Measurements from ENCODE around the gene POLR2H. TPM values are rescaled to one million over a fixed set of nuclear protein-coding genes. Genes with fewer than 3 reads are reported as not detected.

POLR2H gene
- total and polyA plus RNA-seq, 2 of the 4 experiments (the other 2 are of a cell fraction), result 47.7 to 130 TPM

DNA sequence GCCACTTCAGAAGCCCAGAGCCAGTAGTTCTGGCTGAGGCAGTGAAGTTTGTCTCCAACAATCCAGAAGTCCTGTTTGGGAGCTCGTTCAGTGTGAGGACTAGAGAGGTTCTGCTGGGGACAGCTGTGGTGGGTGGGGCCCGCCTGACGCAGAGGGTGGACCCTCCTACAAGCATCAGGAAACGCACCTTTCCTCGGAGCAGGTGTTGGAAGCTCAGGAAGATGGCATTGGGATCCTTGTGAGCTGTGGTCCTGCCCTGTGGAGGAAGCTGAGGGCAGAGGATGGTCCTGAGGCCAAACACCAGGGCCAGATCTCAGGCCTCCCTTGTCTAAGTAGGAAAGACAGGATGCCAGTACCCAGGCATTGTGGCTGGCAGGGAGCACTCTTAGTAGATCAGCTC, 11.4 kb downstream of the POLR2H start:
- CTCF ChIA-PET, result interaction anchor here (1.2 to 1.9 kb wide), 2 partner anchors 125 to 142 kb away, joined by 4 to 30 read pairs; no protein-coding TSS in a partner anchor

More for the DNA sequence above, 11.4 kb downstream of the POLR2H start:
- 0 out of 2 replicates have a peak, but pooled peaks cover 6% of the 10 kb centered on the region for H3K4me1 ChIP-seq (ENCODE audit: control insufficient read depth, insufficient read depth, low read length)
- no peaks in the 10 kb centered on the region for H3K9me1 ChIP-seq (ENCODE audit: insufficient read depth, low read length)
- dilution Hi-C loops (cut with HindIII; ENCODE audit: low sequenced_read_pairs, unreplicated experiment), result loop anchor here (25.0 kb wide), 1 partner anchor 164 kb away; no protein-coding TSS in a partner anchor
- no peak overlapping the region for H3K23ac ChIP-seq (ENCODE audit: low read depth, low read length)
- H3K9me3 ChIP-seq (ENCODE audit: control insufficient read depth, insufficient read depth, low read length), result no peaks in the 10 kb centered on the region
- no peak overlapping the region for H3K4me3 ChIP-seq (ENCODE audit: insufficient read depth, low read depth, low read length)
- intact Hi-C loops (cut with micrococcal nuclease), result loop anchor here (5.0 kb wide), 2 partner anchors 404 to 429 kb away; no protein-coding TSS in a partner anchor
- no peak overlapping the region for H2AK5ac ChIP-seq (ENCODE audit: low read depth, low read length)
- no peak overlapping the region for H3K56ac ChIP-seq (ENCODE audit: extremely low read depth, insufficient read depth, low read length)
- H3K14ac ChIP-seq (replicated peaks; ENCODE audit: low read depth, low read length), result no peak overlapping the region
- H3K79me1 ChIP-seq (ENCODE audit: low read depth in 1 of 2, low read length in 2 of 2), result 0 out of 4 replicates have a peak, but pooled peaks cover 0 to 2% of the 10 kb centered on the region in 2 experiments
- no CpG with 5 or more reads among the region's 5 CpGs for WGBS, 2 experiments (ENCODE audit: extremely low coverage in 2 of 2, insufficient read length in 1 of 2)
- H3K4ac ChIP-seq (ENCODE audit: low read depth, low read length), result no peak overlapping the region
- H2AFZ ChIP-seq (replicated peaks; ENCODE audit: low read length, poor library complexity), result no peak overlapping the region
- TF ChIP-seq MAFK (IDR thresholded peaks at IDR 0.05; ENCODE audit: low read depth, low read length), result no peak
- no peak for TF ChIP-seq POLR2A (IDR thresholded peaks at IDR 0.05; ENCODE audit: low read depth, low read length)
- no peak for TF ChIP-seq MAZ (IDR thresholded peaks at IDR 0.05; ENCODE audit: borderline replicate concordance, low read depth, low read length)
- TF ChIP-seq, protein P1, sequence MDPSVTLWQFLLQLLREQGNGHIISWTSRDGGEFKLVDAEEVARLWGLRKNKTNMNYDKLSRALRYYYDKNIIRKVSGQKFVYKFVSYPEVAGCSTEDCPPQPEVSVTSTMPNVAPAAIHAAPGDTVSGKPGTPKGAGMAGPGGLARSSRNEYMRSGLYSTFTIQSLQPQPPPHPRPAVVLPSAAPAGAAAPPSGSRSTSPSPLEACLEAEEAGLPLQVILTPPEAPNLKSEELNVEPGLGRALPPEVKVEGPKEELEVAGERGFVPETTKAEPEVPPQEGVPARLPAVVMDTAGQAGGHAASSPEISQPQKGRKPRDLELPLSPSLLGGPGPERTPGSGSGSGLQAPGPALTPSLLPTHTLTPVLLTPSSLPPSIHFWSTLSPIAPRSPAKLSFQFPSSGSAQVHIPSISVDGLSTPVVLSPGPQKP (IDR thresholded peaks at IDR 0.05; ENCODE audit: borderline replicate concordance, low read depth, low read length), result no peak
- TF ChIP-seq RCOR1 (IDR thresholded peaks at IDR 0.05; ENCODE audit: insufficient replicate concordance, low read length), result no peak
- TF ChIP-seq, protein P2, sequence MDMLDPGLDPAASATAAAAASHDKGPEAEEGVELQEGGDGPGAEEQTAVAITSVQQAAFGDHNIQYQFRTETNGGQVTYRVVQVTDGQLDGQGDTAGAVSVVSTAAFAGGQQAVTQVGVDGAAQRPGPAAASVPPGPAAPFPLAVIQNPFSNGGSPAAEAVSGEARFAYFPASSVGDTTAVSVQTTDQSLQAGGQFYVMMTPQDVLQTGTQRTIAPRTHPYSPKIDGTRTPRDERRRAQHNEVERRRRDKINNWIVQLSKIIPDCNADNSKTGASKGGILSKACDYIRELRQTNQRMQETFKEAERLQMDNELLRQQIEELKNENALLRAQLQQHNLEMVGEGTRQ (IDR thresholded peaks at IDR 0.05; ENCODE audit: low read depth, low read length), result no peak
- TF ChIP-seq CEBPB (IDR thresholded peaks at IDR 0.05; ENCODE audit: low read depth, low read length), result no peak
- no peak for TF ChIP-seq RAD21 (IDR thresholded peaks at IDR 0.05; ENCODE audit: low read length)
- no peak for TF ChIP-seq FOS (IDR thresholded peaks at IDR 0.05; ENCODE audit: low read depth, low read length)
- TF ChIP-seq RFX5 (IDR thresholded peaks at IDR 0.05; ENCODE audit: low read depth, low read length), result no peak
- no peak for TF ChIP-seq SMC3 (IDR thresholded peaks at IDR 0.05; ENCODE audit: low read depth, low read length)
- TF ChIP-seq BHLHE40 (IDR thresholded peaks at IDR 0.05; ENCODE audit: low read depth, low read length), result no peak
- peak overlapping the region; percentile 73 for H2AK9ac ChIP-seq (replicated peaks; ENCODE audit: low read depth, low read length, poor library complexity)
- H2BK120ac ChIP-seq (ENCODE audit: low read depth, low read length), result no peak overlapping the region
- H3K9ac ChIP-seq (ENCODE audit: low read depth, low read length), result no peak overlapping the region
- H4K8ac ChIP-seq (ENCODE audit: low read depth in 2 of 2, low read length in 2 of 2), result no peak overlapping the region
- H2BK5ac ChIP-seq (ENCODE audit: low read depth, low read length, poor library complexity, severe bottlenecking), result no peak overlapping the region
- H3K27ac ChIP-seq (ENCODE audit: insufficient read depth, low read length), result no peak overlapping the region
- no peak overlapping the region for H4K5ac ChIP-seq (ENCODE audit: low read depth, low read length)
- DNase-seq, result no peak
- H3K18ac ChIP-seq (ENCODE audit: low read depth, low read length), result no peak overlapping the region
- peaks cover 38% of the 10 kb centered on the region for H3K27me3 ChIP-seq (ENCODE audit: control insufficient read depth, insufficient read depth, low read length)
- no peak for ATAC-seq (ENCODE audit: low read depth)
- no peak overlapping the region for H2BK15ac ChIP-seq (ENCODE audit: low read depth, low read length)
- in situ Hi-C loops (cut with MboI; ENCODE audit: low sequenced_read_pairs), result loop anchor here (5.0 to 10.0 kb wide), 3 partner anchors 159 to 432 kb away; no protein-coding TSS in a partner anchor
- H4K91ac ChIP-seq (ENCODE audit: insufficient read depth, low read depth, low read length), result no peak overlapping the region
- no peak overlapping the region for H2BK20ac ChIP-seq (ENCODE audit: low read depth, low read length)
- BruUV-seq (replicated peaks), result no TSS peak
- peaks cover 7% of the 10 kb centered on the region for H3K36me3 ChIP-seq (ENCODE audit: control insufficient read depth, insufficient read depth, low read length)
- H3K4me2 ChIP-seq (ENCODE audit: low read depth, low read length), result no peak overlapping the region
- POLR2A ChIA-PET (ENCODE audit: unreplicated experiment), result no interaction called here
- peaks cover 10% of the 10 kb centered on the region; the same call in 1 of the 2 replicates for H4K20me1 ChIP-seq (ENCODE audit: insufficient read depth, low read length)

Data from IMR-90 (cell line).